H1 (cell line): ENCODE data around the gene CGB2. TPM values are rescaled to one million over a fixed set of nuclear protein-coding genes. Genes with fewer than 3 reads are reported as not detected.

Experiments
- CTBP2 ChIP-seq: IDR thresholded peaks from 2 replicates; pipeline ENCODE4 v1.7.0; 2011; ENCODE audit warnings: borderline replicate concordance, mild to moderate bottlenecking, moderate library complexity, mixed read lengths, low read length; ENCODE audit not compliant: insufficient read depth, insufficient read length
- EZH2 ChIP-seq: fragments of 200-600 bp; sonication (generic); IDR thresholded peaks from 2 replicates; pipeline ENCODE4 v1.7.1; 2012; ENCODE audit warnings: low read depth, mild to moderate bottlenecking, moderate library complexity, low read length, inconsistent platforms; ENCODE audit not compliant: severe bottlenecking
- HDAC6 ChIP-seq: IDR thresholded peaks from one replicate; pipeline ENCODE4 v1.7.1; 2012; ENCODE audit warnings: low read depth, mild to moderate bottlenecking, inconsistent platforms, low read length, moderate library complexity
- SUZ12 ChIP-seq: fragments of 200-600 bp; sonication (generic); IDR thresholded peaks from 2 replicates; pipeline ENCODE4 v1.6.1; 2012; ENCODE audit warnings: mild to moderate bottlenecking, inconsistent platforms, low read length, moderate library complexity, mixed read lengths
- polyA plus RNA-seq, 7 experiments: library from polyadenylated mRNA; depleted of rRNA in 3 of 7; stranded (reverse) in 5 of 7; unstranded in 2 of 7; fragments of >200 nt in 5 of 7; fragments of 200-250 nt in 2 of 7; gene quantifications; 1 replicate in 5 of 7; 2 replicates in 1 of 7; 4 replicates in 1 of 7; pipeline versions ENCODE4 v1.2.1 to v1.2.3, GENCODE V29; 2011 to 2013; ENCODE audit warnings: missing spikeins in 2 of 7, mixed read lengths in 2 of 7
- total RNA-seq: library from RNA; stranded (reverse); fragmentation: NEBNext Ultra II Directional; extraction: Animal tissue kit (Norgen Biotek cat#: 25700); gene quantifications from 2 replicates; pipeline ENCODE4 v1.2.1, GENCODE V29; 2021
- TF ChIP-seq, protein P1 (sequence below): fragments of 300-600 bp; sonication (generic); IDR thresholded peaks from 2 replicates; pipeline ENCODE4 v1.7.1; 2012; ENCODE audit warnings: low read length, moderate library complexity, mild to moderate bottlenecking, inconsistent platforms; ENCODE audit not compliant: insufficient replicate concordance
- TF ChIP-seq, protein P2 (sequence below), 3 experiments: IDR thresholded peaks; 1 replicate in 2 of 3; 2 replicates in 1 of 3; pipeline versions ENCODE4 v1.5.1 to v1.6.1; 2011; ENCODE audit warnings: low read length in 3 of 3, mild to moderate bottlenecking in 3 of 3, inconsistent platforms in 2 of 3, low read depth in 1 of 3, moderate library complexity in 1 of 3; ENCODE audit not compliant: insufficient read depth in 1 of 3; ENCODE audit errors: control extremely low read depth in 1 of 3

The CGB2 gene
- total and polyA plus RNA-seq, 2 of the 8 experiments (the other 6 are each of a cell fraction or from before 2014, with no cell fraction given), result 0.71 to 3.2 TPM

GRCh38 chr19:49056101-49056901 is 24.6 kb downstream of the CGB2 start (continued):
- TF ChIP-seq, protein P1, sequence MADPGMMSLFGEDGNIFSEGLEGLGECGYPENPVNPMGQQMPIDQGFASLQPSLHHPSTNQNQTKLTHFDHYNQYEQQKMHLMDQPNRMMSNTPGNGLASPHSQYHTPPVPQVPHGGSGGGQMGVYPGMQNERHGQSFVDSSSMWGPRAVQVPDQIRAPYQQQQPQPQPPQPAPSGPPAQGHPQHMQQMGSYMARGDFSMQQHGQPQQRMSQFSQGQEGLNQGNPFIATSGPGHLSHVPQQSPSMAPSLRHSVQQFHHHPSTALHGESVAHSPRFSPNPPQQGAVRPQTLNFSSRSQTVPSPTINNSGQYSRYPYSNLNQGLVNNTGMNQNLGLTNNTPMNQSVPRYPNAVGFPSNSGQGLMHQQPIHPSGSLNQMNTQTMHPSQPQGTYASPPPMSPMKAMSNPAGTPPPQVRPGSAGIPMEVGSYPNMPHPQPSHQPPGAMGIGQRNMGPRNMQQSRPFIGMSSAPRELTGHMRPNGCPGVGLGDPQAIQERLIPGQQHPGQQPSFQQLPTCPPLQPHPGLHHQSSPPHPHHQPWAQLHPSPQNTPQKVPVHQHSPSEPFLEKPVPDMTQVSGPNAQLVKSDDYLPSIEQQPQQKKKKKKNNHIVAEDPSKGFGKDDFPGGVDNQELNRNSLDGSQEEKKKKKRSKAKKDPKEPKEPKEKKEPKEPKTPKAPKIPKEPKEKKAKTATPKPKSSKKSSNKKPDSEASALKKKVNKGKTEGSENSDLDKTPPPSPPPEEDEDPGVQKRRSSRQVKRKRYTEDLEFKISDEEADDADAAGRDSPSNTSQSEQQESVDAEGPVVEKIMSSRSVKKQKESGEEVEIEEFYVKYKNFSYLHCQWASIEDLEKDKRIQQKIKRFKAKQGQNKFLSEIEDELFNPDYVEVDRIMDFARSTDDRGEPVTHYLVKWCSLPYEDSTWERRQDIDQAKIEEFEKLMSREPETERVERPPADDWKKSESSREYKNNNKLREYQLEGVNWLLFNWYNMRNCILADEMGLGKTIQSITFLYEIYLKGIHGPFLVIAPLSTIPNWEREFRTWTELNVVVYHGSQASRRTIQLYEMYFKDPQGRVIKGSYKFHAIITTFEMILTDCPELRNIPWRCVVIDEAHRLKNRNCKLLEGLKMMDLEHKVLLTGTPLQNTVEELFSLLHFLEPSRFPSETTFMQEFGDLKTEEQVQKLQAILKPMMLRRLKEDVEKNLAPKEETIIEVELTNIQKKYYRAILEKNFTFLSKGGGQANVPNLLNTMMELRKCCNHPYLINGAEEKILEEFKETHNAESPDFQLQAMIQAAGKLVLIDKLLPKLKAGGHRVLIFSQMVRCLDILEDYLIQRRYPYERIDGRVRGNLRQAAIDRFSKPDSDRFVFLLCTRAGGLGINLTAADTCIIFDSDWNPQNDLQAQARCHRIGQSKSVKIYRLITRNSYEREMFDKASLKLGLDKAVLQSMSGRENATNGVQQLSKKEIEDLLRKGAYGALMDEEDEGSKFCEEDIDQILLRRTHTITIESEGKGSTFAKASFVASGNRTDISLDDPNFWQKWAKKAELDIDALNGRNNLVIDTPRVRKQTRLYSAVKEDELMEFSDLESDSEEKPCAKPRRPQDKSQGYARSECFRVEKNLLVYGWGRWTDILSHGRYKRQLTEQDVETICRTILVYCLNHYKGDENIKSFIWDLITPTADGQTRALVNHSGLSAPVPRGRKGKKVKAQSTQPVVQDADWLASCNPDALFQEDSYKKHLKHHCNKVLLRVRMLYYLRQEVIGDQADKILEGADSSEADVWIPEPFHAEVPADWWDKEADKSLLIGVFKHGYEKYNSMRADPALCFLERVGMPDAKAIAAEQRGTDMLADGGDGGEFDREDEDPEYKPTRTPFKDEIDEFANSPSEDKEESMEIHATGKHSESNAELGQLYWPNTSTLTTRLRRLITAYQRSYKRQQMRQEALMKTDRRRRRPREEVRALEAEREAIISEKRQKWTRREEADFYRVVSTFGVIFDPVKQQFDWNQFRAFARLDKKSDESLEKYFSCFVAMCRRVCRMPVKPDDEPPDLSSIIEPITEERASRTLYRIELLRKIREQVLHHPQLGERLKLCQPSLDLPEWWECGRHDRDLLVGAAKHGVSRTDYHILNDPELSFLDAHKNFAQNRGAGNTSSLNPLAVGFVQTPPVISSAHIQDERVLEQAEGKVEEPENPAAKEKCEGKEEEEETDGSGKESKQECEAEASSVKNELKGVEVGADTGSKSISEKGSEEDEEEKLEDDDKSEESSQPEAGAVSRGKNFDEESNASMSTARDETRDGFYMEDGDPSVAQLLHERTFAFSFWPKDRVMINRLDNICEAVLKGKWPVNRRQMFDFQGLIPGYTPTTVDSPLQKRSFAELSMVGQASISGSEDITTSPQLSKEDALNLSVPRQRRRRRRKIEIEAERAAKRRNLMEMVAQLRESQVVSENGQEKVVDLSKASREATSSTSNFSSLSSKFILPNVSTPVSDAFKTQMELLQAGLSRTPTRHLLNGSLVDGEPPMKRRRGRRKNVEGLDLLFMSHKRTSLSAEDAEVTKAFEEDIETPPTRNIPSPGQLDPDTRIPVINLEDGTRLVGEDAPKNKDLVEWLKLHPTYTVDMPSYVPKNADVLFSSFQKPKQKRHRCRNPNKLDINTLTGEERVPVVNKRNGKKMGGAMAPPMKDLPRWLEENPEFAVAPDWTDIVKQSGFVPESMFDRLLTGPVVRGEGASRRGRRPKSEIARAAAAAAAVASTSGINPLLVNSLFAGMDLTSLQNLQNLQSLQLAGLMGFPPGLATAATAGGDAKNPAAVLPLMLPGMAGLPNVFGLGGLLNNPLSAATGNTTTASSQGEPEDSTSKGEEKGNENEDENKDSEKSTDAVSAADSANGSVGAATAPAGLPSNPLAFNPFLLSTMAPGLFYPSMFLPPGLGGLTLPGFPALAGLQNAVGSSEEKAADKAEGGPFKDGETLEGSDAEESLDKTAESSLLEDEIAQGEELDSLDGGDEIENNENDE, result no peak
- TF ChIP-seq HDAC6 (no peak), EZH2 (peak; percentile 76), SUZ12 (peak; percentile 79; the same call in 1 of the 2 replicates), CTBP2 (no peak)
- TF ChIP-seq, protein P2, sequence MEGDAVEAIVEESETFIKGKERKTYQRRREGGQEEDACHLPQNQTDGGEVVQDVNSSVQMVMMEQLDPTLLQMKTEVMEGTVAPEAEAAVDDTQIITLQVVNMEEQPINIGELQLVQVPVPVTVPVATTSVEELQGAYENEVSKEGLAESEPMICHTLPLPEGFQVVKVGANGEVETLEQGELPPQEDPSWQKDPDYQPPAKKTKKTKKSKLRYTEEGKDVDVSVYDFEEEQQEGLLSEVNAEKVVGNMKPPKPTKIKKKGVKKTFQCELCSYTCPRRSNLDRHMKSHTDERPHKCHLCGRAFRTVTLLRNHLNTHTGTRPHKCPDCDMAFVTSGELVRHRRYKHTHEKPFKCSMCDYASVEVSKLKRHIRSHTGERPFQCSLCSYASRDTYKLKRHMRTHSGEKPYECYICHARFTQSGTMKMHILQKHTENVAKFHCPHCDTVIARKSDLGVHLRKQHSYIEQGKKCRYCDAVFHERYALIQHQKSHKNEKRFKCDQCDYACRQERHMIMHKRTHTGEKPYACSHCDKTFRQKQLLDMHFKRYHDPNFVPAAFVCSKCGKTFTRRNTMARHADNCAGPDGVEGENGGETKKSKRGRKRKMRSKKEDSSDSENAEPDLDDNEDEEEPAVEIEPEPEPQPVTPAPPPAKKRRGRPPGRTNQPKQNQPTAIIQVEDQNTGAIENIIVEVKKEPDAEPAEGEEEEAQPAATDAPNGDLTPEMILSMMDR (IDR thresholded peaks at IDR 0.05; ENCODE audit: control extremely low read depth in 1 of 3, insufficient read depth in 1 of 3, low read depth in 1 of 3, low read length in 3 of 3), result peak; percentile 13 to 34 (median 28); a peak in 2 of 4 replicates
